Tibial nerve (tissue), 4 donors: ENCODE data around the gene KCNC3. TPM values are rescaled to one million over a fixed set of nuclear protein-coding genes. Genes with fewer than 3 reads are reported as not detected.

ENCODE experiments used
- DNase-seq, 2 donors: peaks; one replicate each; pipeline ENCODE4 v3.0.0-alpha.2; 2019; ENCODE audit warnings: low spot score in 2 of 2
- H3K27ac ChIP-seq, 4 donors: fragments of 200-600 bp; sonication (generic) in 3 of 4; one replicate each; pipeline ENCODE4 v1.5.1; 2017 to 2019; ENCODE audit warnings: mild to moderate bottlenecking in 1 of 4
- H3K27me3 ChIP-seq, 2 donors: fragments of 200-600 bp; sonication (generic) in 1 of 2; one replicate each; pipeline versions ENCODE4 v1.5.1 to v1.6.0; 2017 to 2019
- H3K36me3 ChIP-seq, 3 donors: fragments of 200-600 bp; sonication (generic); one replicate each; pipeline ENCODE4 v1.5.1; 2018 to 2019
- H3K4me1 ChIP-seq, 4 donors: fragments of 200-600 bp; sonication (generic) in 3 of 4; one replicate each; pipeline ENCODE4 v1.5.1; 2017 to 2019
- H3K4me3 ChIP-seq, 4 donors: fragments of 200-600 bp; sonication (generic) in 3 of 4; one replicate each; pipeline ENCODE4 v1.5.1; 2017 to 2019; ENCODE audit warnings: mild to moderate bottlenecking in 1 of 4, moderate library complexity in 1 of 4
- H3K9me3 ChIP-seq, 4 donors: fragments of 200-600 bp; sonication (generic) in 3 of 4; one replicate each; pipeline ENCODE4 v1.5.1; 2017 to 2019
- EP300 ChIP-seq, 2 donors: sonication (generic); formaldehyde crosslinking; IDR thresholded peaks; one replicate each; pipeline ENCODE4 v1.6.1; 2017; ENCODE audit warnings: antibody characterized with exemption in 2 of 2, mild to moderate bottlenecking in 1 of 2
- POLR2A ChIP-seq, 2 donors: fragments of 450-650 bp; IDR thresholded peaks; one replicate each; pipeline ENCODE4 v1.6.1; 2017; ENCODE audit warnings: antibody characterized with exemption in 2 of 2, mild to moderate bottlenecking in 2 of 2, moderate library complexity in 2 of 2
- WGBS, 2 donors: methylation state at CpG; one replicate each; pipeline ENCODE4 v1.1.5; 2018; 5-methylcytosine and 5-hydroxymethylcytosine counted together
- total RNA-seq, 4 donors: library from RNA; depleted of rRNA; stranded (reverse); fragments of >200 nt; gene quantifications; one replicate each; pipeline ENCODE4 v1.1.0, GENCODE V29; 2016
- TF ChIP-seq, protein P1 (sequence below), 5 experiments: fragments of 200-600 bp in 3 of 5; fragments of 450-650 bp in 2 of 5; sonication (generic) in 3 of 5; IDR thresholded peaks; one replicate each; pipeline ENCODE4 v1.5.1; 2016 to 2019; ENCODE audit warnings: antibody characterized with exemption in 5 of 5, mild to moderate bottlenecking in 3 of 5, moderate library complexity in 2 of 5

The KCNC3 gene
- total RNA-seq, 4 donors from 2014 or later: 0.21 to 1.2 (median 0.71) TPM

DNA sequence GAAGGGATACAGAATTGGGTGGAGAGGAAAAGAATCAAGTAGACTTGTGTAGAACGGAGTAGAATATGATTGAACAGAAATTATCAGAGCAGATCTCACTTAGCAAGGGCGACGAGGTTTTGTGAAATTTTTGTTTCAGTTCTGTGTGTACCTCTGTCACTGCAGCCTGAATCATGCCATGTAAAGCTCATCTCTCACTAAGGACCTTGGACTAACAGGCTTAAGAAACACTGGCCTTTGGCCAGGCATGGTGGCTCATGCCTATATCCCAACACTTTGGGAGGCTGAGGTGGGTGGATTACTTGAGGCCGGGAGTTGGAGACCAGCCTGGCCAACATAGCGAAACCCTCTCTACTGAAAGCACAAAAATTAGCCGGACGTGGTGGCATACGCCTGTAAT lies 63.1 kb downstream of the KCNC3 start:
- H3K27ac ChIP-seq: no peak overlapping the region
- 85 to 89% methylated on average over 8 of the region's 8 CpGs for WGBS, 2 donors
- peaks cover 0 to 74% (median 0%) of the 10 kb centered on the region in 3 donors for H3K36me3 ChIP-seq
- H3K9me3 ChIP-seq: no peaks in the 10 kb centered on the region
- no peak for DNase-seq
- TF ChIP-seq EP300 (IDR thresholded peaks at IDR 0.05): no peak
- TF ChIP-seq POLR2A (IDR thresholded peaks at IDR 0.05): no peak
- TF ChIP-seq, protein P1, sequence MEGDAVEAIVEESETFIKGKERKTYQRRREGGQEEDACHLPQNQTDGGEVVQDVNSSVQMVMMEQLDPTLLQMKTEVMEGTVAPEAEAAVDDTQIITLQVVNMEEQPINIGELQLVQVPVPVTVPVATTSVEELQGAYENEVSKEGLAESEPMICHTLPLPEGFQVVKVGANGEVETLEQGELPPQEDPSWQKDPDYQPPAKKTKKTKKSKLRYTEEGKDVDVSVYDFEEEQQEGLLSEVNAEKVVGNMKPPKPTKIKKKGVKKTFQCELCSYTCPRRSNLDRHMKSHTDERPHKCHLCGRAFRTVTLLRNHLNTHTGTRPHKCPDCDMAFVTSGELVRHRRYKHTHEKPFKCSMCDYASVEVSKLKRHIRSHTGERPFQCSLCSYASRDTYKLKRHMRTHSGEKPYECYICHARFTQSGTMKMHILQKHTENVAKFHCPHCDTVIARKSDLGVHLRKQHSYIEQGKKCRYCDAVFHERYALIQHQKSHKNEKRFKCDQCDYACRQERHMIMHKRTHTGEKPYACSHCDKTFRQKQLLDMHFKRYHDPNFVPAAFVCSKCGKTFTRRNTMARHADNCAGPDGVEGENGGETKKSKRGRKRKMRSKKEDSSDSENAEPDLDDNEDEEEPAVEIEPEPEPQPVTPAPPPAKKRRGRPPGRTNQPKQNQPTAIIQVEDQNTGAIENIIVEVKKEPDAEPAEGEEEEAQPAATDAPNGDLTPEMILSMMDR (IDR thresholded peaks at IDR 0.05): no peak
- no peaks in the 10 kb centered on the region for H3K4me1 ChIP-seq
- no peak overlapping the region for H3K4me3 ChIP-seq
- no peaks in the 10 kb centered on the region for H3K27me3 ChIP-seq

DNA sequence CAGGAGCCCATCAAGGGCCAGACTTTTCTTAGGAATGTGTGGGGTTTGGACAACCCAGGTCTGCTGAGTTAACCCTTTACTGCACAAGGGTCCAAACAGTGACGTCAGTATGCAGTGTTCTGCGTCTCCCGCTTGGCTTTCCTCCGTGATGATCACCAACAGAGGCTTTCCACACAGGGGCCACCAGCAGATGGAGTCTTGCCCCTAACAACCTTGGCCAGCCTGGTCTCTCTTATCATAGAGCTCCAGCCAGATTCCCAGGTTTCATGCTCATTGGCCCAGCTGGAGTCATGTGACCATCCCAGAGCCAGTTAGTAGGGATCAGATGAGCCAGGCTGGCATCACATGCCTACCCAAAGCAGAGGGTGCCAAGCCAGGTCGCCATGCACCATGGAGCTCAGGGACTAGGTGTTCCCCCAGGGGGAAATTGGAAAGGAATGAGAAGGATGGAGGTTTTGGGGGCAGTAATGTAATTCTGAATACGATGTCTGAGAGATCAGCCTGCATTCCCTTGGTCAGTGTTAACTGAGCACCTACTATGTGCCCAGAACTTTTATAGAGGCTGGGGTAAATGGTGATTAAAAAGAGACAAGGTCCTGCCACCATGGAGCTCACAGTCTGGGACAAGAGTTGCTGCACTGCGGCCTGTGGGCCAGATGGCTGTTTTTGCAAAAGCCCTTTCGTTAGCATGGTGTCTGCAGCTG lies 64.5 kb downstream of the KCNC3 start:
- TF ChIP-seq POLR2A (IDR thresholded peaks at IDR 0.05): no peak
- TF ChIP-seq EP300 (IDR thresholded peaks at IDR 0.05): no peak
- TF ChIP-seq, protein P1 (IDR thresholded peaks at IDR 0.05): no peak
- H3K4me3 ChIP-seq: no peak overlapping the region
- H3K36me3 ChIP-seq: peaks cover 0 to 77% (median 0%) of the 10 kb centered on the region in 3 donors
- no peak for DNase-seq
- H3K9me3 ChIP-seq: no peaks in the 10 kb centered on the region
- no peaks in the 10 kb centered on the region for H3K27me3 ChIP-seq
- WGBS, 2 donors: 82 to 87% methylated on average over 8 of the region's 8 CpGs
- H3K4me1 ChIP-seq: no peaks in the 10 kb centered on the region
- no peak overlapping the region for H3K27ac ChIP-seq

DNA sequence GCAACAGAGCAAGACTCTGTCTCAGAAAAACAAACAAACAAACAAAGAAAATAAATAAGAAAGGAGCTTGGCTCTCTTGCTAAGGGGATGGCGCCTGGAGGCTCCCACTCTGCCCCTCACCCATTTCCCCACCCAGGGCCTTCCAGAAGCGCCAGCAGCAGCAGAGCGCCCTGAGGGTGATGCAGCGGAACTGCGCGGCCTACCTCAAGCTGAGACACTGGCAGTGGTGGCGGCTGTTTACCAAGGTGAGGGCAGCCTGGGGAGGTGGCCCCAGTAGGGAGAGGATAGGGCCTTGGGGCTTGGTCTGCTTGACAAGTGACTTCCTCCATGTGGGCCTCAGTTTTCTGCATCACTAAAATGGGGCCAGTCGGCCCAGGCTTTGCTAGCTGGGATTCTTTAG lies 66.0 kb downstream of the KCNC3 start:
- peaks cover 0 to 76% (median 0%) of the 10 kb centered on the region in 3 donors for H3K36me3 ChIP-seq
- TF ChIP-seq EP300 (IDR thresholded peaks at IDR 0.05) (no peak), POLR2A (IDR thresholded peaks at IDR 0.05) (no peak)
- TF ChIP-seq, protein P1 (IDR thresholded peaks at IDR 0.05): no peak
- DNase-seq: no peak
- no peaks in the 10 kb centered on the region for H3K9me3 ChIP-seq
- H3K4me1 ChIP-seq: no peaks in the 10 kb centered on the region
- 86 to 87% methylated on average over 8 of the region's 8 CpGs for WGBS, 2 donors
- H3K27me3 ChIP-seq: no peaks in the 10 kb centered on the region
- no peak overlapping the region for H3K27ac ChIP-seq
- H3K4me3 ChIP-seq: no peak overlapping the region

Other genes starting within 250 kb of the KCNC3 start
- gene IZUMO2, start 166.1 kb downstream of the KCNC3 start, total RNA-seq: not detected
- 10 to 100 TPM; 12.9 to 30.3 (median 15.3) TPM for gene MYH14, start 125.8 kb downstream of the KCNC3 start, total RNA-seq
- gene NAPSA, start 36.3 kb upstream of the KCNC3 start, total RNA-seq: 1 to 10 TPM in 1 of 4 donors, under 1 TPM in 1, not detected in 2; 0.39 to 2.1 TPM
- 100 to 1,000 TPM in 1 of 4 donors, 10 to 100 TPM in 3; 80.2 to 125 (median 93.7) TPM for gene NR1H2, start 47.1 kb upstream of the KCNC3 start, total RNA-seq
- gene POLD1, start 55.0 kb upstream of the KCNC3 start, total RNA-seq: 10 to 100 TPM; 10.8 to 28.2 (median 15.5) TPM
- 1 to 10 TPM in 1 of 4 donors, under 1 TPM in 2, not detected in 1; 0.66 to 3.5 (median 0.90) TPM for gene SPIB, start 89.6 kb upstream of the KCNC3 start, total RNA-seq
- gene MYBPC2, start 103.5 kb upstream of the KCNC3 start, total RNA-seq: under 1 TPM in 1 of 4 donors, not detected in 3; 0.21 TPM
- gene EMC10, start 147.1 kb upstream of the KCNC3 start, total RNA-seq: 10 to 100 TPM; 48.5 to 79.4 (median 59.7) TPM
- not detected for gene GARIN5A, start 147.5 kb upstream of the KCNC3 start, total RNA-seq
- 10 to 100 TPM; 32.3 to 52.2 (median 38.8) TPM for gene JOSD2, start 181.8 kb upstream of the KCNC3 start, total RNA-seq
- not detected for gene ASPDH, start 184.5 kb upstream of the KCNC3 start, total RNA-seq
- 1 to 10 TPM; 1.0 to 3.7 (median 2.8) TPM for gene LRRC4B, start 239.1 kb upstream of the KCNC3 start, total RNA-seq